ENCODE results near the gene MAPK7.

Gene MAPK7

GRCh38 chr17:19388791-19389785 is 10.8 kb downstream of the MAPK7 start:
- TF ChIP-seq, protein P1, sequence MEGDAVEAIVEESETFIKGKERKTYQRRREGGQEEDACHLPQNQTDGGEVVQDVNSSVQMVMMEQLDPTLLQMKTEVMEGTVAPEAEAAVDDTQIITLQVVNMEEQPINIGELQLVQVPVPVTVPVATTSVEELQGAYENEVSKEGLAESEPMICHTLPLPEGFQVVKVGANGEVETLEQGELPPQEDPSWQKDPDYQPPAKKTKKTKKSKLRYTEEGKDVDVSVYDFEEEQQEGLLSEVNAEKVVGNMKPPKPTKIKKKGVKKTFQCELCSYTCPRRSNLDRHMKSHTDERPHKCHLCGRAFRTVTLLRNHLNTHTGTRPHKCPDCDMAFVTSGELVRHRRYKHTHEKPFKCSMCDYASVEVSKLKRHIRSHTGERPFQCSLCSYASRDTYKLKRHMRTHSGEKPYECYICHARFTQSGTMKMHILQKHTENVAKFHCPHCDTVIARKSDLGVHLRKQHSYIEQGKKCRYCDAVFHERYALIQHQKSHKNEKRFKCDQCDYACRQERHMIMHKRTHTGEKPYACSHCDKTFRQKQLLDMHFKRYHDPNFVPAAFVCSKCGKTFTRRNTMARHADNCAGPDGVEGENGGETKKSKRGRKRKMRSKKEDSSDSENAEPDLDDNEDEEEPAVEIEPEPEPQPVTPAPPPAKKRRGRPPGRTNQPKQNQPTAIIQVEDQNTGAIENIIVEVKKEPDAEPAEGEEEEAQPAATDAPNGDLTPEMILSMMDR (IDR thresholded peaks at IDR 0.05; ENCODE audit: low read depth, low read length): no peak
- no peak for DNase-seq
- no peak overlapping the region for H3K4me3 ChIP-seq (ENCODE audit: low read depth, low read length)
- no peaks in the 10 kb centered on the region for H3K9me3 ChIP-seq (ENCODE audit: severe bottlenecking)
- H3K27me3 ChIP-seq (ENCODE audit: insufficient read depth, low read depth, severe bottlenecking): no peaks in the 10 kb centered on the region
- H3K36me3 ChIP-seq: peaks cover 23% of the 10 kb centered on the region
- H3K27ac ChIP-seq: peak overlapping the region; percentile 99

DNA sequence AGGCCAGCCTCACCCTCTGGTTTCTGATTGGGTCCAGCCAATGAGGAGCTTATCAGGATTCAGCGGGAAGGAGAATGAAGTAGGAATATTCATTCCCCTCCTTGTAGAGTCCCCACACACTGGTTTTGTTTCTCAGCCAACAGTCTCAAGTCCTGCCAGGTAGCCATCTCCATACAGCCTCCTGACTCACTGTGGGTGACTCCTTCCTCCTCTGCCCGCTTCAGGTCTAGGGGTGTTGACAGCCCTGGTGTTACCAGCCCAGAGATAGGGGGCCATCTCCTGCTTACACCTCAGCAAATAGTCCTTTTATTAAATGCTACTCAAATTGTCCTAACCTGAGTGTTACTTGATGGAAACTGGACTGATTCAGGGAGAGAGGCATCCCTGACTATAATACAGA is 12.7 kb downstream of the MAPK7 start:
- H3K27me3 ChIP-seq (ENCODE audit: insufficient read depth, low read depth, severe bottlenecking): no peaks in the 10 kb centered on the region
- H3K27ac ChIP-seq: no peak overlapping the region
- DNase-seq: no peak
- no peaks in the 10 kb centered on the region for H3K9me3 ChIP-seq (ENCODE audit: severe bottlenecking)
- TF ChIP-seq, protein P1 (IDR thresholded peaks at IDR 0.05; ENCODE audit: low read depth, low read length): no peak
- H3K36me3 ChIP-seq: peaks cover 4% of the 10 kb centered on the region
- H3K4me3 ChIP-seq (ENCODE audit: low read depth, low read length): no peak overlapping the region

- Histone ChIP-seq H3K27ac (no peak overlapping the region), H3K36me3 (no peaks in the 10 kb centered on the region), H3K4me3 (ENCODE audit: low read depth, low read length) (no peak overlapping the region), H3K27me3 (ENCODE audit: insufficient read depth, low read depth, severe bottlenecking) (no peaks in the 10 kb centered on the region), H3K9me3 (ENCODE audit: severe bottlenecking) (no peaks in the 10 kb centered on the region)
- TF ChIP-seq, protein P1 (IDR thresholded peaks at IDR 0.05; ENCODE audit: low read depth, low read length): no peak
- no peak for DNase-seq
These were observed 13.1 kb downstream of the MAPK7 start for GRCh38 chr17:19391432-19391831.

DNA sequence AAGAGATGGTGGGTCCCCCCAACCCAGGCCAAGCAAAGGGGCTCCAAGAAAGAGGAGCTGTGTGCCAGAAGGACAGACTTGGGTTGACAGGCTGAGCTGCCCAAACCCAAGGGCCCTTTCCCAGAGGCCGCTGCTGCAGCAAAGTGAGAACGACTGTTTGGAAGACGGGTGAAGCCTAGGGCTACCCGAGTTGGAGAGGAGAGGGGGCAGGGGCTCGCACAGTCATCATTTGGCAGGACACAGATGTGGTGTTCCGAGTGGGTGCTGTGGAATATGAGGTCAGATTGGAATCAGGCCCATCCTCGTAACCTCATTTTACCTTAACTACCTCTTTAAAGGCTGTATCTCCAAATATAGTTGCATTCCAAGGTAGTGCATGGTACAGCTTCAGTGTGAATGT is 14.0 kb downstream of the MAPK7 start:
- DNase-seq: no peak
- TF ChIP-seq, protein P1 (IDR thresholded peaks at IDR 0.05; ENCODE audit: low read depth, low read length): no peak
- no peaks in the 10 kb centered on the region for H3K27me3 ChIP-seq (ENCODE audit: insufficient read depth, low read depth, severe bottlenecking)

GRCh38 chr17:19397556-19398041 is 19.3 kb downstream of the MAPK7 start:
- H3K36me3 ChIP-seq: no peaks in the 10 kb centered on the region
- TF ChIP-seq, protein P1 (IDR thresholded peaks at IDR 0.05; ENCODE audit: low read depth, low read length): no peak
- no peak overlapping the region for H3K27ac ChIP-seq
- DNase-seq: no peak
- no peaks in the 10 kb centered on the region for H3K9me3 ChIP-seq (ENCODE audit: severe bottlenecking)
- H3K27me3 ChIP-seq (ENCODE audit: insufficient read depth, low read depth, severe bottlenecking): no peaks in the 10 kb centered on the region
- no peak overlapping the region for H3K4me3 ChIP-seq (ENCODE audit: low read depth, low read length)

More for the DNA sequence above, 14.0 kb downstream of the MAPK7 start:
- Histone ChIP-seq H3K4me3 (ENCODE audit: low read depth, low read length) (no peak overlapping the region), H3K27ac (no peak overlapping the region), H3K9me3 (ENCODE audit: severe bottlenecking) (no peaks in the 10 kb centered on the region), H3K36me3 (no peaks in the 10 kb centered on the region)
